Activated CD4-positive, alpha-beta memory T cell treated with anti-CD3 and anti-CD28 coated beads, Interleukin-2, amount 10 ng/mL, durations not matched to agents 7 days and 5 days (primary cell): ENCODE data around the gene SEMA4B. TPM values are rescaled to one million over a fixed set of nuclear protein-coding genes. Genes with fewer than 3 reads are reported as not detected.

ENCODE experiments used
- CTCF ChIA-PET: fragments of 350-600 bp; sonication (Branson Sonifier 250); formaldehyde crosslinking; loops from one replicate; lab custom pipeline; 2021; ENCODE audit warnings: antibody characterized with exemption, inconsistent platforms; lab: Charles Lee
- POLR2A ChIA-PET: fragments of 350-600 bp; sonication (Branson Sonifier 250); formaldehyde crosslinking; loops from one replicate; lab custom pipeline; 2021; ENCODE audit warnings: antibody characterized with exemption; lab: Charles Lee
- DNase-seq: peaks from one replicate; pipeline ENCODE4 v3.0.0-alpha.2; 2020
- H3K27ac Mint-ChIP-seq: one replicate; pipeline ENCODE4 v1.8.0; 2021; ENCODE audit warnings: mild to moderate bottlenecking, mixed read lengths
- H3K27me3 Mint-ChIP-seq: one replicate; pipeline ENCODE4 v1.8.0; 2021; ENCODE audit warnings: mixed read lengths
- H3K36me3 Mint-ChIP-seq: one replicate; pipeline ENCODE4 v1.8.0; 2021; ENCODE audit warnings: low read depth, mixed read lengths
- H3K4me1 Mint-ChIP-seq: one replicate; pipeline ENCODE4 v1.8.0; 2021; ENCODE audit warnings: mixed read lengths
- H3K4me3 Mint-ChIP-seq: one replicate; pipeline ENCODE4 v1.8.0; 2021; ENCODE audit warnings: mild to moderate bottlenecking, mixed read lengths
- H3K9me3 Mint-ChIP-seq: one replicate; pipeline ENCODE4 v1.8.0; 2021; ENCODE audit warnings: mixed read lengths
- total RNA-seq, 2 experiments: library from RNA; stranded (reverse); gene quantifications; one replicate each; pipeline ENCODE4 v1.2.3, GENCODE V29; 2021

Gene SEMA4B
- total RNA-seq, 2 experiments from 2014 or later, result 29.7 to 29.9 TPM

DNA sequence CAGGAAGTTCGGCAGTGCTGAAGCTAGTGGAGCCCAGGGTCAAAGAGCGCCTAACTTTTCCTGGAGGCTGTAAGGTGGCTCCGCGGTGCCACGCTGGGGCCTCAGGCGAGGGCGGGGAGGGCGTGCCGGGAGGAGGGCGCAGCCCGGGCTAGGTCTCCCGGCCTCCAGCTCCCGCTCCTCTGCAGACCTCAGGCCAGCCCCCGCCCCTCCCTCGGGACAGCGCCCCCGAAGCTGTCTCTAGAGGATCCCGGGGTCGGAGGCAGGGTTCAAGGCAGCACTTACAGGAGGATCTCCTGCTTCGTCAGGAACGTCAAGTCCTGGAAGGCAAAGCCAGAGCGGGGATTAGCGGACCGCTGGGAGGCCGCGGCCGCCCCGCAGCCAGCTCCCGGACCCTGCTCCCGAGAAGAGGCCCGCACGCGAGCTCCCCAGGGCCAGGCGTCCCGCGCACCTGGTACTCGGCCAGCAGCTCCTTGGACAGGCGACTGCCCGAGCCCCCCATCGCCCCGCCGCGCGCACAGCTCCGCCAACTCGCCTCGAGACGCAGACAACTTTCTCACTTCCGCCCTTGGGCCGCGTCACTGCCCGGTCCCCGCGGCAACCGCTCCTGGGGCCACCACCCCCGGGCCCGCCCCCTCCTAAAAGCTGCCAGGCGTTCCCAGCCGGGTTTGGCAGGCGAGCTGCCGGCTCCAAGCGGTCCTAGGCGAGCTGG lies 32.4 kb downstream of the SEMA4B start, which contains the start of gene CIB1:
Gene CIB1, minus strand, starts transcription at position 555 of the 709 bp plus-strand sequence. Its CDS starts 56 bp downstream, at position 499.
- CTCF ChIA-PET, result interaction anchor here (0.5 to 3.2 kb wide), 15 partner anchors 12 to 699 kb away, joined by 3 to 16 read pairs (median 5); partner anchors contain the start of genes HDDC3 and NGRN
- DNase-seq, result peak; percentile 98
- Mint-ChIP-seq H3K27ac (peak within 1 kb of the TSS; percentile 92), H3K4me1 (peaks cover 65% of the 10 kb centered on the region), H3K36me3 (peaks cover 45% of the 10 kb centered on the region), H3K4me3 (peak within 1 kb of the TSS; percentile 97), H3K27me3 (no peaks in the 10 kb centered on the region), H3K9me3 (no peaks in the 10 kb centered on the region)
- POLR2A ChIA-PET, result interaction anchor here (0.6 to 4.8 kb wide), 32 partner anchors 10 to 721 kb away, joined by 3 to 99 read pairs (median 4); partner anchors contain the start of genes AP3S2, HDDC3, IDH2 and IQGAP1

DNA sequence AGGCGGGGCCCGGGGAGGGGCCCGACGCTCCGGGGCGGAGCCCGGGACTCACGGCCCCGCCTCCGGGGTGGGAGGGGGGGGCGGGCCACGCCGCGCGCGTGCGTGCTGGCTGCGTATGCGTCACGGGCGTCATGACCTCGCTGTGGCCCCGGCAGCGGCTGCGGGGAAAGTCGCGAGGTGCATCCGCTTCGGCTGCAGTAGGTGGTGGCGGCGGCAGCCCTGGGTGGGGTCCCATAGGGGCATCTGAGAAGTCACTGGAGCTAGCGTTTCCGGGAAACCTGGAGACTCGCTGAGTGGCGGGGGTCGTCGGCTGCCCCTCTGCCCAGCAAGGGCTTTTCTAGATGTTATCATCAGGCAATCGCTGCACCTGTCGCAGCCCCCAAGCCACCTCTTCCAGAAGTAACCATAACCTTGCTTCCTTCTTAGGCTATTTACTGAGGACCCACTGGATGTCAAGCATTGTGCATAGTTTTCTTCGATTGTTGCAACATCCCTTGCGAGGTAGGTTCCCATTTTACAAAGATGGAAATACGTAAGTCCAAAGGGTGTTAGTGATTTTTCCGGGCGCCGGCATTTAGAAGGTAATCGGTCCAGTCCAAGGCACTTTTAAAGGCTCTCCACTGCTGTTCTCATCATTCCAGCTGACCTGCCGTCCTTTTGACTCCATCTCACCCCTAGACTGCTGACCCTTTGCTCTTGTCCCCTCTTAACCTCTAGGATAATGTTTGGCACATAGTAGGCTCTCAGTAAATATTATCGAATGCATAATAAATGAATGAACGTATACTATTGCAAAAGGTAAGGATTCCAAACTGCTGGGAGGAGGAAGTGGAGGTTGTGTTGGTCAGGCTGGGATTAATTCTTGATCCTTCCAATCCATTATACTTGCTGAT lies 33.2 kb downstream of the SEMA4B start, which contains the start of gene GDPGP1:
Gene GDPGP1, plus strand, starts transcription at position 114 of the 893 bp plus-strand sequence. CDS start 6,700 bp downstream, outside the sequence.
- CTCF ChIA-PET, result interaction anchor here (0.5 to 3.2 kb wide), 13 partner anchors 13 to 698 kb away, joined by 3 to 16 read pairs (median 5); partner anchors contain the start of genes HDDC3 and NGRN
- H3K27ac Mint-ChIP-seq, result peak within 1 kb of the TSS; percentile 92
- H3K9me3 Mint-ChIP-seq, result no peaks in the 10 kb centered on the region
- no peak for DNase-seq
- no peaks in the 10 kb centered on the region for H3K27me3 Mint-ChIP-seq
- H3K4me3 Mint-ChIP-seq, result peak within 1 kb of the TSS; percentile 97
- H3K4me1 Mint-ChIP-seq, result peaks cover 64% of the 10 kb centered on the region
- H3K36me3 Mint-ChIP-seq, result peaks cover 44% of the 10 kb centered on the region
- POLR2A ChIA-PET, result interaction anchor here (0.6 to 4.8 kb wide), 22 partner anchors 9 to 697 kb away, joined by 3 to 99 read pairs (median 5); partner anchors contain the start of genes HDDC3, IDH2, IQGAP1 and MAN2A2

DNA sequence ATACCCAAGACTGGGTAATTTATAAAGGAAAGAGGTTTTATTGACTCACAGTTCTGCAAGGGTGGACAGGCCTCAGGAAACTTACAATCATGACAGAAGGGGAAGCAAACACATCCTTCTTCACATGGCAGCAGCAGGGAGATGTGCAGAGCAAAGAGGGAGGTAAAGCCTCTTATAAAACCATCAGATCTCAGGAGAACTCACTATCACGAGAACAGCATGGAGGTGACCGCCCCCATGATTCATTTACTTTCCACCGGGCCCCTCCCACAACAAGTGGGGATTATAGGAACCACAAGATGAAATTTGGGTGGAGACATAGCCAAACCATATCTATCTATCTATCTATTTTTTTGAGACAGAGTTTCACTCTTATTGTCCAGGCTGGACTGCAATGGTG lies 38.2 kb downstream of the SEMA4B start:
- Mint-ChIP-seq H3K27ac (no peak overlapping the region), H3K36me3 (peaks cover 29% of the 10 kb centered on the region), H3K27me3 (no peaks in the 10 kb centered on the region), H3K9me3 (no peaks in the 10 kb centered on the region), H3K4me3 (no peak overlapping the region), H3K4me1 (peaks cover 32% of the 10 kb centered on the region)
- ChIA-PET CTCF (interaction anchor here (1.0 kb wide), 1 partner anchor 43 kb away, joined by 3 read pairs; no protein-coding TSS in a partner anchor), POLR2A (interaction anchor here (1.1 to 1.3 kb wide), 2 partner anchors 18 to 22 kb away, joined by 3 read pairs; no protein-coding TSS in a partner anchor)
- no peak for DNase-seq

DNA sequence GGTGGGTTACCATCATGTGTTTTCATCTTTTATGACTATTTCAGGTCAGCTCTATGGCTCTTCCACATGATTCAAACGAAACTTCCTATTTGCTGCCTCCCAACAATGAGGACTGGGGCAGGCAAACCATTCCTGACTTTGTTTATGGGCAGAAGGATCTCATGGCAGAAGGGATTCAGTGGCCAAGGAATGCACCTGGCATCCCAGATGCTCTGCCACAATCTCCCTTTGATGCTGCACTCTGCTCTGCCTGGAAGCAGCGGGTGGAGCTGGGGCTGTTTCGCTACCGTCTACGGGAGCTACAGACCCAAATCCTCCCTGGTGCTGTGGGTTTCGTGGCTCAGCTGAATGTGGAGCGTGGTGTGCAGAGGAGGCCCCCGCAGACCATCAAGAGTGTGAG lies 39.7 kb downstream of the SEMA4B start:
- ChIA-PET POLR2A (no interaction called here), CTCF (no interaction called here)
- Mint-ChIP-seq H3K4me3 (no peak overlapping the region), H3K27ac (no peak overlapping the region), H3K36me3 (peaks cover 29% of the 10 kb centered on the region), H3K9me3 (no peaks in the 10 kb centered on the region), H3K27me3 (no peaks in the 10 kb centered on the region), H3K4me1 (peaks cover 20% of the 10 kb centered on the region)
- DNase-seq, result no peak

DNA sequence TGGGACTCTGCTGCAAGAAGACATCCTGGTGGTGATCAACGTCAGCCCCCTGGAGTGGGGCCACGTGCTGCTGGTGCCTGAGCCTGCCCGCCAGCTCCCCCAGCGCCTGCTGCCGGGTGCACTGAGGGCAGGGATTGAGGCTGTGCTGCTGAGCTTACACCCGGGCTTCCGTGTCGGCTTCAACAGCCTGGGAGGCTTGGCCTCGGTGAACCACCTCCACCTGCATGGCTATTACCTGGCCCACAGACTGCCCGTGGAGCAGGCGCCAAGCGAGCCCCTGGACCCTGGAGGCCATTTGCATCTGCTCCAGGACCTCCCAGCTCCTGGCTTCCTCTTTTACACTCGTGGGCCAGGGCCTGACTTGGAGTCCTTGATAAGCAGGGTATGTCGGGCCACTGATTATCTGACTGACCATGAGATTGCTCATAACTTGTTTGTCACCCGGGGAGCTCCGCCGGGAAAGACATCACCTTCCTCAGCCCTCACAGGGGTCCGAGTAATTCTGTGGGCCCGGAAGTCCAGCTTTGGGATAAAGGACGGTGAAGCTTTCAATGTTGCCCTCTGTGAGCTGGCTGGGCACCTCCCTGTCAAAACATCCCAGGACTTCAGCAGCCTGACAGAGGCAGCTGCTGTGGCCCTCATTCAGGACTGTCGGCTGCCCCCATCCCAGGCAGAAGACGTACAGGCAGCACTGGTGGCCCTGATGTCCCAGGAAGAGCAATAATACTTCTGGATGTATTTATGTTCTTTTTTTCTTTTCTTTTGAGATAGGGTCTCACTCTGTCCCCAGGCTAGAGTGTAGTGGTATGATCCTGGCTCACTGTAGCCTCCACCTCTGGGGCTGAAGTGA lies 40.4 kb downstream of the SEMA4B start:
- H3K4me3 Mint-ChIP-seq, result no peak overlapping the region
- CTCF ChIA-PET, result no interaction called here
- POLR2A ChIA-PET, result no interaction called here

DNA sequence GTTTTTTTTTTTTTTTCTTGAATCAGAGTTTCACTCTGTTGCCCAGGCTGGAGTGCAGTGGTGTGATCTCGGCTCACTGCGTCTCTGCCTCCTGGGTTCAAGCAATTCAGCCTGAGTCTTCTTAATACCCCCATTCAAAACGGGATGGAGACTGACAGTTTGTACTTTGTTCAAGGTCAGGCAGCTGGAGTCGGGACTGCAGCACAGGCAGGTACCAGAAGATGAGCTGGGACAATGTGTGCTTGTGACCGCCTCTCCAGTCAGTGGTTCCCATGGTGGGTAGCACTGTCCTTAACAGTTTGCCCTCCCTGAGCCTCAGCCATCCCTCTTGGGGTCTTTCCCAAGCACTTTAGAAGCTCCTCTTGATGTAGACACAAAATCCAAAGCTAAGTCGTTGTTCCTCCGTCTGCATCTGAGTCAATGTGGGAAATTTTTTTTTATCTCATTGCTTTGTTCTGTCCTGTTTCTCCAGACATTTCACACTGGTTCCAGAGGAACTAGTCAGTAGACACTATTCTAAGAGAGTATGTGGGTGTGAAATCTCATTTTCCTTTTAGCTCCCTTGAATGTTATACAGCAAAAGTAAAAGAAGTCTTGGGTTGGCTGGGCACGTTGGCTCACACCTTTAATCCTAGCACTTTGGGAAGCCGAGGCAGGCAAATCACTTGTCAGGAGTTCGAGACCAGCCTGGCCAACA lies 43.0 kb downstream of the SEMA4B start:
- POLR2A ChIA-PET, result interaction anchor here (0.5 to 2.6 kb wide), 2 partner anchors 11 to 259 kb away, joined by 3 to 12 read pairs; partner anchors contain the start of genes CIB1 and GDPGP1
- H3K27me3 Mint-ChIP-seq, result no peaks in the 10 kb centered on the region

More for the DNA sequence above, 40.4 kb downstream of the SEMA4B start:
- peaks cover 14% of the 10 kb centered on the region for H3K4me1 Mint-ChIP-seq
- DNase-seq, result no peak
- H3K27me3 Mint-ChIP-seq, result no peaks in the 10 kb centered on the region
- H3K27ac Mint-ChIP-seq, result no peak overlapping the region
- H3K36me3 Mint-ChIP-seq, result peaks cover 27% of the 10 kb centered on the region
- H3K9me3 Mint-ChIP-seq, result no peaks in the 10 kb centered on the region

DNA sequence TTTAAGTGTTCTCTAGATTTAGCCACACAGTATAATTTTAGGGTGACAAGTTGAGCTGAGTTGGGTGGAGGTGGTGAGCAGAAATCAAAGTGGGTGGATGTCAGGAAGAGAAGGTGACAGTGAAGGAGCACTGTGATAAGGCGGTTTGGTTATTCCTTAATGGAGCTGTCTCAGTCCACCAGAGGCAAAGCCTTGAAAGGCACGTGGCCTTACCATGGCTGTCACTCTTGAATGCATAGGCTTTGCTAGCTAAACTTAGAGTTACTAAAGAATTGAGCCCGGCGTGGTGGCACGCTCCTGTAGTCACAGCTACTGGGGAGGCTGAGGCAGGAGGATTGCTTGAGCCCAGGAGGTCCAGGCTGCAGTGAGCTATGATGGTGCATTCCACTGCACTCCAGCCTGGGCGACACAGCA lies 47.7 kb downstream of the SEMA4B start:
- Mint-ChIP-seq H3K4me3 (peak overlapping the region; percentile 57), H3K9me3 (no peaks in the 10 kb centered on the region), H3K4me1 (peaks cover 18% of the 10 kb centered on the region), H3K27me3 (peaks cover 3% of the 10 kb centered on the region), H3K36me3 (no peaks in the 10 kb centered on the region), H3K27ac (no peak overlapping the region)
- DNase-seq, result no peak
- POLR2A ChIA-PET, result interaction anchor here (1.4 to 3.8 kb wide), 4 partner anchors 9 to 48 kb away, joined by 3 to 38 read pairs (median 7); partner anchors contain the start of genes CIB1, GDPGP1, NGRN and SEMA4B
- CTCF ChIA-PET, result interaction anchor here (0.9 to 2.1 kb wide), 8 partner anchors 12 to 71 kb away, joined by 3 to 7 read pairs (median 5); no protein-coding TSS in a partner anchor

More for the DNA sequence above, 43.0 kb downstream of the SEMA4B start:
- CTCF ChIA-PET, result interaction anchor here (1.1 kb wide), 1 partner anchor 26 kb away, joined by 3 read pairs; no protein-coding TSS in a partner anchor
- peaks cover 11% of the 10 kb centered on the region for H3K4me1 Mint-ChIP-seq
- peaks cover 13% of the 10 kb centered on the region for H3K36me3 Mint-ChIP-seq
- no peaks in the 10 kb centered on the region for H3K9me3 Mint-ChIP-seq
- no peak overlapping the region for H3K27ac Mint-ChIP-seq
- DNase-seq, result no peak
- H3K4me3 Mint-ChIP-seq, result no peak overlapping the region

DNA sequence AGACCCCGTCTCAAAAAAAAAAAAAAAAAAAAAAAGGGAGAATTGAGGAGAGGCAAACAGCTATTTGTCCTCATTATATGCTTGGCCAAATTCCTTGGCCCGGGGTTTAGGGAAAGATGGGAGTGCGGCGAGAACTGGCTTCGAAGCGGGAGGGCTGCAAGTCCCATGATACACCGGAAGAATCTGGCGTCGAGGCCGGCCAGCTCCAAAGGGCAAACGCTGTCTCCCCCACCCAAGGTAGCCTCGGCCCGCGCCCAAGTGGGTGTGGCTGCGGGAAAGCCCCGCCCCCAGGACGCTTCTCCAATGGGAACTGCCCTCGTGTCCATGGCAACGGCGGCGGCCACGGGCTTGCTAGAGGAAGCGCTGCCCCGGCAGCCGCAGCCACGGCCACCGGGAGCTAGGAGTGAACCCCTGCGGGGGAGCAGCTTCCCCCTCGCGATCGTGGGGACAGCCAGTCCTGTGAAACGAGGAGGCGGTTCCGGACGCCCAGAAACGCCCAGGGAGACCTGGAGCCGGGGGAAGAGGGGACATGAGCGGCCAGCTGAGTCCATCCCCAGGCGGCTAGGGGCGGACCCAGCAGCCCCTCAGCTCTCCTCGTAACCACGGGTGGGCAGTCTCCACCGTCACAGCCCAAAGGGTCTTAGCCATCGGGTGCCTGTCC lies 48.2 kb downstream of the SEMA4B start, which contains the start of gene TTLL13:
Gene TTLL13, plus strand, starts transcription at position 354 of the 661 bp plus-strand sequence. CDS start 1,075 bp downstream, outside the sequence.
- DNase-seq, result peak; percentile 84
- H3K27ac Mint-ChIP-seq, result no peak within 1 kb of the TSS
- H3K27me3 Mint-ChIP-seq, result peaks cover 3% of the 10 kb centered on the region
- POLR2A ChIA-PET, result interaction anchor here (1.4 to 3.8 kb wide), 4 partner anchors 9 to 49 kb away, joined by 3 to 38 read pairs (median 7); partner anchors contain the start of genes CIB1, GDPGP1, NGRN and SEMA4B
- H3K4me3 Mint-ChIP-seq, result peak within 1 kb of the TSS; percentile 58
- peaks cover 18% of the 10 kb centered on the region for H3K4me1 Mint-ChIP-seq
- CTCF ChIA-PET, result interaction anchor here (0.9 to 2.1 kb wide), 7 partner anchors 12 to 70 kb away, joined by 3 to 7 read pairs (median 6); no protein-coding TSS in a partner anchor
- no peaks in the 10 kb centered on the region for H3K9me3 Mint-ChIP-seq
- H3K36me3 Mint-ChIP-seq, result no peaks in the 10 kb centered on the region

DNA sequence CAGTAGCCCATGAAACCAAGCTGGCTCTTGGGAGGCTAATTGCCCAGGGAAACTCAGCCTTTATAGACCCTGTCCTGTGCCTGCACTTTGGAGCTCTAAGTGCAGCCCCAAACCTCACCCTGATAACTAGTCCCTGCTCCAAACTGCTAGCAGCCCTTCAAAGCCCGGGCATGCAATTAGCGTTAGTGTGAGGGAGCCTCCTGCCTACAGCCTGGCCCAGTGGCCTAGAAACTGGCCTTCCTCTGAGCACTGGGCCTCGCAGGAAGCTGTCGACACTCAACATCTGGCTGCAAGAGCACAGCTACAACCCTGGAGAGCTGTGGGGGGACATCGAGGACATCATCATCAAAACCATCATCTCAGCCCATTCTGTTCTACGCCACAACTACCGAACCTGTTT lies 56.6 kb downstream of the SEMA4B start:
- Mint-ChIP-seq H3K27me3 (no peaks in the 10 kb centered on the region), H3K36me3 (peaks cover 2% of the 10 kb centered on the region), H3K4me3 (no peak overlapping the region), H3K9me3 (no peaks in the 10 kb centered on the region), H3K4me1 (peaks cover 34% of the 10 kb centered on the region), H3K27ac (peak overlapping the region; percentile 41)
- CTCF ChIA-PET, result no interaction called here
- no peak for DNase-seq
- POLR2A ChIA-PET, result interaction anchor here (1.0 to 1.3 kb wide), 3 partner anchors 9 to 25 kb away, joined by 3 read pairs; no protein-coding TSS in a partner anchor

DNA sequence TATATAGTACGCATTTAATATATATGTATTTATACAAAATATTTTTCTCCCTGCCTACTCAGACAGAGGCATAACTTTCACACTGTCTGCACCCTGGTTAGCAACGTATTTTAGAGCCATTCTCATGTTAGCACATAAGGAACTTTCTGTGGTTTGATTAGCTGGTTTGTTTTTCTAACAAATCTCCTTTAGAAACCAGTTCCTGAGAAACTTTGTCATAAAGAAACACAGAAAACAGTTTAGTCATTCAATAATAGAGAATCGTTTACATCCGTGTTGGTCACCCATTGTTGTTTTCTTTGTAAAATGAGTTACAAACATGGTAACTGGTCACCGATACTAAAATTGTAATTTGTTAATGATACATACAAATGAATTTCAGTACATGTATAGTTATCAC lies 58.4 kb downstream of the SEMA4B start:
- Mint-ChIP-seq H3K27me3 (no peaks in the 10 kb centered on the region), H3K36me3 (peaks cover 2% of the 10 kb centered on the region), H3K4me1 (peaks cover 43% of the 10 kb centered on the region), H3K9me3 (no peaks in the 10 kb centered on the region), H3K27ac (peak overlapping the region; percentile 66), H3K4me3 (no peak overlapping the region)
- CTCF ChIA-PET, result interaction anchor here (0.6 to 1.6 kb wide), 2 partner anchors 42 to 592 kb away, joined by 4 to 6 read pairs; no protein-coding TSS in a partner anchor
- POLR2A ChIA-PET, result interaction anchor here (0.8 to 1.4 kb wide), 3 partner anchors 11 to 27 kb away, joined by 3 to 12 read pairs (median 4); partner anchors contain the start of genes CIB1 and GDPGP1
- DNase-seq, result no peak
